Measurements from ENCODE around the gene GATA3. TPM values are rescaled to one million over a fixed set of nuclear protein-coding genes. Genes with fewer than 3 reads are reported as not detected.

Gene GATA3
- total and polyA plus RNA-seq, 4 donors = 0.10 to 3.4 (median 1.1) TPM

GRCh38 chr10:8122611-8123369 is 68.3 kb downstream of the GATA3 start:
- no peak for DNase-seq (ENCODE audit: low read depth in 4 of 6, low spot score in 6 of 6)
- H3K9me3 ChIP-seq (ENCODE audit: control insufficient read depth, insufficient read depth, low read length) = no peaks in the 10 kb centered on the region
- no peaks in the 10 kb centered on the region for H3K4me1 ChIP-seq (ENCODE audit: control insufficient read depth, insufficient read depth, low read length)
- H3K4me3 ChIP-seq (ENCODE audit: low read depth, low read length) = no peak overlapping the region
- WGBS (ENCODE audit: insufficient coverage) = 86% methylated on average over 7 of the region's 7 CpGs
- H3K36me3 ChIP-seq (ENCODE audit: control insufficient read depth, insufficient read depth, low read length) = no peaks in the 10 kb centered on the region
- H3K27ac ChIP-seq (ENCODE audit: low read depth, low read length) = no peak overlapping the region
- no peaks in the 10 kb centered on the region for H3K27me3 ChIP-seq (ENCODE audit: control insufficient read depth, insufficient read depth, low read length)

GRCh38 chr10:8124436-8124835 is 69.9 kb downstream of the GATA3 start:
- Histone ChIP-seq H3K36me3 (ENCODE audit: control insufficient read depth, insufficient read depth, low read length) (no peaks in the 10 kb centered on the region), H3K4me1 (ENCODE audit: control insufficient read depth, insufficient read depth, low read length) (no peaks in the 10 kb centered on the region), H3K27ac (ENCODE audit: low read depth, low read length) (no peak overlapping the region), H3K9me3 (ENCODE audit: control insufficient read depth, insufficient read depth, low read length) (no peaks in the 10 kb centered on the region), H3K4me3 (ENCODE audit: low read depth, low read length) (no peak overlapping the region), H3K27me3 (ENCODE audit: control insufficient read depth, insufficient read depth, low read length) (no peaks in the 10 kb centered on the region)
- WGBS (ENCODE audit: insufficient coverage) = no CpG with 5 or more reads among the region's 2 CpGs
- DNase-seq (ENCODE audit: low read depth in 4 of 6, low spot score in 6 of 6) = no peak

Other genes with a start within 250 kb of the GATA3 start
- gene TAF3, start 236.2 kb upstream of the GATA3 start, total RNA-seq = 1 to 10 TPM; 3.8 to 4.2 TPM
- gene TAF3, start 236.2 kb upstream of the GATA3 start, polyA plus RNA-seq (ENCODE audit: insufficient read length in 2 of 2) = 10 to 100 TPM in 1 of 2 donors, 1 to 10 TPM in 1; 7.9 to 10.8 TPM

Measured in spinal cord (tissue), 10 donors.